Heart left ventricle (tissue), 16 donors: ENCODE data around the gene RBM38. TPM values are rescaled to one million over a fixed set of nuclear protein-coding genes. Genes with fewer than 3 reads are reported as not detected.

Experiments used
- ATAC-seq, 4 donors: fragments of 200-7000 bp; cut with Tn5 transposase; one replicate each; pipeline ENCODE4 v1.9.1; 2020 to 2022; ENCODE audit warnings: moderate library complexity in 4 of 4, mild to moderate bottlenecking in 3 of 4, moderate number of reproducible peaks in 1 of 4
- DNase-seq, 5 donors: peaks; one replicate each; pipeline ENCODE4 v3.0.0-alpha.2; 2020
- H3K27ac ChIP-seq, 12 donors: fragments of 200-600 bp; sonication (generic) in 4 of 12; one replicate each; pipeline versions ENCODE4 v1.5.0 to v1.8.0; 2016 to 2022; ENCODE audit warnings: mild to moderate bottlenecking in 2 of 12
- H3K27me3 ChIP-seq, 9 donors: fragments of 200-600 bp; sonication (generic) in 2 of 9; one replicate each; pipeline versions ENCODE4 v1.5.1 to v1.8.0; 2016 to 2022; ENCODE audit warnings: mild to moderate bottlenecking in 3 of 9
- H3K36me3 ChIP-seq, 9 donors: fragments of 200-600 bp; sonication (generic) in 2 of 9; one replicate each; pipeline versions ENCODE4 v1.5.0 to v1.8.0; 2018 to 2022; ENCODE audit warnings: mild to moderate bottlenecking in 2 of 9
- H3K4me1 ChIP-seq, 12 donors: fragments of 200-600 bp; sonication (generic) in 4 of 12; one replicate each; pipeline versions ENCODE4 v1.5.0 to v1.8.0; 2016 to 2022; ENCODE audit warnings: mild to moderate bottlenecking in 3 of 12
- H3K4me3 ChIP-seq, 12 donors: fragments of 200-600 bp; sonication (generic) in 4 of 12; one replicate each; pipeline versions ENCODE4 v1.5.0 to v1.8.0; 2017 to 2022; ENCODE audit warnings: mild to moderate bottlenecking in 9 of 12, moderate library complexity in 4 of 12
- H3K9me3 ChIP-seq, 12 donors: fragments of 200-600 bp; sonication (generic) in 4 of 12; one replicate each; pipeline versions ENCODE4 v1.5.0 to v1.8.0; 2016 to 2022; ENCODE audit warnings: mild to moderate bottlenecking in 1 of 12
- CTCF ChIP-seq, 12 donors: fragments of 200-600 bp; sonication (generic) in 4 of 12; IDR thresholded peaks; one replicate each; pipeline versions ENCODE4 v1.5.0 to v1.8.0; 2018 to 2022; ENCODE audit warnings: antibody characterized with exemption in 12 of 12, mild to moderate bottlenecking in 5 of 12
- POLR2A ChIP-seq, 2 donors: fragments of 450-650 bp; IDR thresholded peaks; one replicate each; pipeline ENCODE4 v1.6.1; 2017; ENCODE audit warnings: antibody characterized with exemption in 2 of 2, mild to moderate bottlenecking in 2 of 2, moderate library complexity in 2 of 2
- WGBS, 4 donors: extraction: QIAGEN DNeasy Blood & Tissue Kit in 2 of 4; methylation state at CpG; one replicate each; pipeline versions ENCODE4 v1.1.5 to v1.1.7; 2013 to 2018; 5-methylcytosine and 5-hydroxymethylcytosine counted together
- intact Hi-C, 10 donors: fragments of 100-400 bp; cut with DNase I; formaldehyde crosslinking; loops; one replicate each; pipeline versions ENCODE4 v1.11.1 to v1.14.2; 2022
- polyA plus RNA-seq, 2 donors: library from polyadenylated mRNA; stranded (reverse); fragments of 200-250 nt; gene quantifications; one replicate each; pipeline ENCODE4 v1.2.3, GENCODE V29; 2013
- total RNA-seq, 9 donors: library from RNA; depleted of rRNA in 2 of 9; stranded (reverse); fragments of >200 nt in 2 of 9; fragmentation: NEBNext Ultra II Directional in 3 of 9; extraction: Animal tissue kit (Norgen Biotek cat#: 25700) in 3 of 9; gene quantifications; one replicate each; pipeline versions ENCODE4 v1.1.0 to v1.2.4, GENCODE V29; 2016 to 2023
- donor health status: ischemic (EF 13 %, LVEDD 7.1; RV severe dilation, severe dysfunction).
- donor health status: healthy with polysubstance abuse.
- donor health status: DM: no; HTN: yes; CAD: no.
- donor health status: DM: no; HTN: no; CAD: no.
- donor health status: ischemic (EF 25% LVEDD 6.9; RV normal size, moderate dysfunction).
- donor health status: ischemic (EF 25% LVEDD 5.7; RV mildly dilated, moderate dysfunction).
- donor health status: healthy.
- donor health status: DM: yes; HTN: yes; CAD: no.
- donor health status: ischemic (EF 35%, LVEDD 5.7; RV mildly dilated, moderate dysfunction).
- donor health status: nonischemic (EF 11% LVEDD 7.7; RV severe dilation, severe dysfunction).
- donor health status: DM: yes; HTN: yes; CAD: no.
- donor health status: PGD.
- donor health status: ischemic (EF 29% LVEDD 5.4; RV normal size, mild dysfunction).
- donor health status: nonischemic (EF 23%, LVEDD 6.1; RV moderate dilation, normal function).

Gene RBM38
- total and polyA plus RNA-seq, 11 donors, result 45.6 to 112 (median 68.5) TPM

- Histone ChIP-seq H3K9me3 (no peaks in the 10 kb centered on the region), H3K36me3 (peaks cover 0 to 63% (median 46%) of the 10 kb centered on the region in 9 donors), H3K27me3 (no peaks in the 10 kb centered on the region), H3K4me3 (no peak overlapping the region), H3K27ac (no peak overlapping the region), H3K4me1 (peaks cover 0 to 18% (median 11%) of the 10 kb centered on the region in 12 donors)
- WGBS, 4 donors, result 88 to 92% (median 91%) methylated on average over 10 of the region's 10 CpGs
- TF ChIP-seq CTCF (IDR thresholded peaks at IDR 0.05), result no peak
- TF ChIP-seq POLR2A (IDR thresholded peaks at IDR 0.05), result no peak
- ATAC-seq (no peak), DNase-seq (peak in 1 of 5 donors; percentile 20)
- intact Hi-C loops, result loop anchor here in 7 of 10 donors (2.0 to 10.0 kb wide), 5 partner anchors 117 to 835 kb away; no protein-coding TSS in a partner anchor
Observed at GRCh38 chr20:57380081-57380750, 11.0 kb upstream of the RBM38 start.

GRCh38 chr20:57381596-57382503 is 9.3 kb upstream of the RBM38 start:
- peaks cover 0 to 49% (median 30%) of the 10 kb centered on the region in 9 donors for H3K36me3 ChIP-seq

GRCh38 chr20:57382516-57382915 is 8.7 kb upstream of the RBM38 start:
- TF ChIP-seq POLR2A (IDR thresholded peaks at IDR 0.05) (no peak), CTCF (IDR thresholded peaks at IDR 0.05) (no peak)
- intact Hi-C loops, result loop anchor here in 7 of 10 donors (2.0 to 10.0 kb wide), 5 partner anchors 110 to 832 kb away; no protein-coding TSS in a partner anchor
- Histone ChIP-seq H3K36me3 (peaks cover 0 to 43% (median 23%) of the 10 kb centered on the region in 9 donors), H3K4me1 (peaks cover 0 to 17% (median 13%) of the 10 kb centered on the region in 12 donors), H3K27ac (no peak overlapping the region), H3K4me3 (no peak overlapping the region), H3K27me3 (no peaks in the 10 kb centered on the region), H3K9me3 (peaks cover 0 to 5% (median 0%) of the 10 kb centered on the region in 12 donors)
- no peak for ATAC-seq
- no peak for DNase-seq
- 89 to 94% (median 89%) methylated on average over 5 of the region's 5 CpGs for WGBS, 4 donors

More at GRCh38 chr20:57381596-57382503, 9.3 kb upstream of the RBM38 start:
- H3K4me1 ChIP-seq, result peaks cover 0 to 17% (median 13%) of the 10 kb centered on the region in 12 donors
- ATAC-seq (peak in 3 of 4 donors; percentile 47 to 64 (median 62)), DNase-seq (peak; percentile 74 to 91 (median 74))
- no peak overlapping the region for H3K27ac ChIP-seq
- TF ChIP-seq POLR2A (IDR thresholded peaks at IDR 0.05) (no peak), CTCF (IDR thresholded peaks at IDR 0.05) (peak; percentile 85 to 96 (median 92))
- WGBS, 4 donors, result 46 to 51% (median 49%) methylated on average over 20 of the region's 20 CpGs
- intact Hi-C loops, result loop anchor here (1.0 to 10.0 kb wide), 9 partner anchors 111 to 833 kb away; no protein-coding TSS in a partner anchor
- peaks cover 0 to 5% (median 0%) of the 10 kb centered on the region in 12 donors for H3K9me3 ChIP-seq
- no peak overlapping the region for H3K4me3 ChIP-seq
- no peaks in the 10 kb centered on the region for H3K27me3 ChIP-seq
